Uterus (tissue), 2 donors: Measurements from ENCODE around the gene PSMC5.

ENCODE experiments used
- CTCF ChIP-seq, 4 experiments: fragments of 200-600 bp in 2 of 4; fragments of 450-650 bp in 2 of 4; sonication (generic) in 2 of 4; IDR thresholded peaks; one replicate each; pipeline ENCODE4 v1.5.1; 2016 to 2019; ENCODE audit warnings: antibody characterized with exemption in 4 of 4, mild to moderate bottlenecking in 2 of 4, moderate library complexity in 1 of 4
- POLR2A ChIP-seq, 2 donors: fragments of 450-650 bp; IDR thresholded peaks; one replicate each; pipeline ENCODE4 v1.6.1; 2016; ENCODE audit warnings: antibody characterized with exemption in 2 of 2, mild to moderate bottlenecking in 1 of 2, moderate library complexity in 1 of 2

GRCh38 chr17:63847525-63848249 is 20.5 kb downstream of the PSMC5 start:
- TF ChIP-seq CTCF (IDR thresholded peaks at IDR 0.05) (no peak), POLR2A (IDR thresholded peaks at IDR 0.05) (no peak)
